GM23248 (cell line): ENCODE measurements around the gene CLDND2.

Source experiments
- EZH2 ChIP-seq: fragments of 200-600 bp; sonication (generic); IDR thresholded peaks from 2 replicates; pipeline ENCODE4 v1.6.1; 2018; ENCODE audit warnings: antibody characterized with exemption, mild to moderate bottlenecking; ENCODE audit not compliant: insufficient read depth, poor library complexity, severe bottlenecking
- EZH2phosphoT487 ChIP-seq: fragments of 200-600 bp; sonication (generic); IDR thresholded peaks from 2 replicates; pipeline ENCODE4 v1.6.1; 2018; ENCODE audit warnings: antibody characterized with exemption, moderate library complexity, mild to moderate bottlenecking, low read depth; ENCODE audit not compliant: insufficient read depth

DNA sequence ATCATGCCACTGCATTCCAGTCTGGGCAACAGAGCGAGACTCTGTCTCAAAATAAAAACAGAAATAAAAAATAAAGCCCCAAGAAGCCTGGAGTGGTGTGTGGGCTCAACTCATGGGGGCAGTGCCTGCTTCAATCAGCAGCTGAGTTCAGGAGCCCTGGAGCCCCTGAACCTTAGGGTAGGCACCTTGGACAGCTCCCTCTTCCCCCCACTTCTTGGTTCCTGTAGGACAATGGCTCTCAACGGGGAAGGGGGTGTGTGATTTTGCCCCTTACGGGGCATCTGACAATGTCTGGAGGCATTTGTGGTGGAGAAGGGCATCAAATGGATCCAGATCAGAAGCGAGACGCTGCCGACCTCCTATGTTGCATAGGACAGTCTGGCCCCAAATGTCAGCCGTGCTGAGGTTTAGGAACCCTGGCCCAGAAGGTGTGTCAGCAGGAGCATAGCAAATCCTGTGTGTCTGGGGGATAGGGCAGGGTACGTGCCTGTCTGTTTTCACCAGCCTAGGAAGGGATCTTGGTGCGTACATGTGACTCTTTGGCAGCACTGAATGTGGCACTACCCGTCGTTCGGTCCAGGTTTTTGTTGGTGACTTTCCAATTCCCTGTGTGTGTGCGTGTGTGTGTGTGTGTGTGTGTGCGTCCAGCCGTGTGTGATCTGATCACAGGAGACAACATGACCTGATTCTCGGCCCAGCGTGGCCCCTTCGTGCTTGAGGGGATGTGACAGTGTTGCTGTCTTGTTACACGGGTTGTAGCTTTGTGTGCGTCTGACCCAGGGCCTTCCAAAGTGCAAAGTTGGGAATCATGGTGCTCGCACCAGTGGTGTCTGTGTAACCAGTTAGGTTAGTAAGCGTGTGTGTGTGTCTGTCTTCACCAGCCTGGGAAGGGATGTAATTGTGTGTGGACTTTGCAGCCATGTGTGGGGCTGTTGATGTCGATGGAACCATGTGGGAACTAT lies 49.8 kb downstream of the CLDND2 start:
- TF ChIP-seq EZH2 (no peak), EZH2phosphoT487 (no peak)
